Stomach (tissue), 9 donors: ENCODE measurements around the gene AGAP1. TPM values are rescaled to one million over a fixed set of nuclear protein-coding genes. Genes with fewer than 3 reads are reported as not detected.

Experiments
- DNase-seq, 2 donors: peaks; one replicate each; pipeline versions ENCODE4 v3.0.0 to v3.0.0-alpha.2; 2013 to 2019
- H3K27ac ChIP-seq, 5 donors: fragments of 200-600 bp in 4 of 5; sonication (generic) in 4 of 5; one replicate each; pipeline ENCODE4 v1.5.1; 2013 to 2019; ENCODE audit warnings: mild to moderate bottlenecking in 1 of 5, moderate library complexity in 1 of 5
- H3K27me3 ChIP-seq, 3 donors: fragments of 200-600 bp; sonication (generic); one replicate each; pipeline ENCODE4 v1.5.1; 2017 to 2019; ENCODE audit warnings: mixed run types in 1 of 3
- H3K36me3 ChIP-seq, 4 donors: fragments of 200-600 bp; sonication (generic); 1 replicate in 3 of 4; 2 replicates in 1 of 4; pipeline ENCODE4 v1.5.1; 2016 to 2019
- H3K4me1 ChIP-seq, 4 donors: fragments of 200-600 bp; sonication (generic); one replicate each; pipeline ENCODE4 v1.5.1; 2016 to 2019
- H3K4me3 ChIP-seq, 4 donors: fragments of 200-600 bp; sonication (generic) in 3 of 4; one replicate each; pipeline ENCODE4 v1.5.1; 2016 to 2019; ENCODE audit warnings: mild to moderate bottlenecking in 1 of 4
- H3K9me3 ChIP-seq, 4 donors: fragments of 200-600 bp; sonication (generic); one replicate each; pipeline ENCODE4 v1.5.1; 2016 to 2019
- EP300 ChIP-seq: sonication (generic); formaldehyde crosslinking; IDR thresholded peaks from one replicate; pipeline ENCODE4 v1.6.1; 2017; ENCODE audit warnings: antibody characterized with exemption
- POLR2A ChIP-seq, 4 donors: fragments of 450-650 bp; IDR thresholded peaks; one replicate each; pipeline ENCODE4 v1.6.1; 2016; ENCODE audit warnings: antibody characterized with exemption in 4 of 4, control low read depth in 2 of 4, mild to moderate bottlenecking in 1 of 4, moderate library complexity in 1 of 4
- POLR2AphosphoS5 ChIP-seq, 3 donors: sonication (generic); formaldehyde crosslinking; IDR thresholded peaks; one replicate each; pipeline ENCODE4 v1.6.1; 2016; ENCODE audit warnings: antibody characterized with exemption in 3 of 3
- WGBS, 5 donors: extraction: QIAGEN DNeasy Blood & Tissue Kit in 3 of 5; methylation state at CpG; one replicate each; pipeline versions ENCODE4 v1.1.5 to v1.1.7; 2013 to 2018; 5-methylcytosine and 5-hydroxymethylcytosine counted together
- intact Hi-C: fragments of 100-400 bp; cut with DNase I; formaldehyde crosslinking; loops from one replicate; pipeline ENCODE4 v1.15.1; 2023; ENCODE audit warnings: low total_unique reads
- polyA plus RNA-seq, 3 donors: library from polyadenylated mRNA; stranded (reverse); fragments of 200-250 nt; gene quantifications; one replicate each; pipeline ENCODE4 v1.2.3, GENCODE V29; 2013
- total RNA-seq, 5 donors: library from RNA; depleted of rRNA; stranded (reverse); fragments of >200 nt; gene quantifications; one replicate each; pipeline versions ENCODE4 v1.1.0 to v1.2.3, GENCODE V29; 2014 to 2016
- TF ChIP-seq, protein P1 (sequence below), 7 experiments: fragments of 450-650 bp in 4 of 7; fragments of 200-600 bp in 3 of 7; sonication (generic) in 3 of 7; IDR thresholded peaks; one replicate each; pipeline ENCODE4 v1.5.1; 2016 to 2019; ENCODE audit warnings: antibody characterized with exemption in 7 of 7, control low read depth in 2 of 7, mild to moderate bottlenecking in 1 of 7
- donor health status: healthy with polysubstance abuse.
- donor health status: Bipolar disorder and iron deficiency.
- donor health status: healthy.

AGAP1 gene
- total and polyA plus RNA-seq, 8 donors = 4.2 to 139 (median 35.0) TPM

DNA sequence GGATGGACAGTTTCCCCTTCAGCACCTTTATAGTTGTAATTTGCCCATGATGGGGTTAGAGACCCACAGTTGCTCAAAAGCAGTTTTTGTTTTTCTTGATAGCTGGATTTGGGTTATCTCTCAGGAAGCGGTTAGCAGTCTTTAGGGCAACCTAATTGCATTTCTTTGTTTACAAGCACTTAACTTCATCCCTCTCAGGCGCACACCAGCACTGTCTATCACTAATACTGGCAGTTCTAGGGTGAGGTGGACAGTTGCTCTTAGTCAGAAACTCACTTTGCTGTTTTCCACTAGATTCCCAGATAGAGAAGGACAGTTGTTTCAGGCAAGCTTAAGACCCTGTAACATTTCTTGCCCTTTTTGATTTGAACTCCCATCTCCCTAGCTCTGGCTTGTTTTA lies 146.0 kb downstream of the AGAP1 start:
- WGBS, 5 donors = 52 to 71% (median 65%) methylated on average over 2 of the region's 2 CpGs
- peaks cover 17 to 45% (median 30%) of the 10 kb centered on the region in 4 donors for H3K4me1 ChIP-seq

DNA sequence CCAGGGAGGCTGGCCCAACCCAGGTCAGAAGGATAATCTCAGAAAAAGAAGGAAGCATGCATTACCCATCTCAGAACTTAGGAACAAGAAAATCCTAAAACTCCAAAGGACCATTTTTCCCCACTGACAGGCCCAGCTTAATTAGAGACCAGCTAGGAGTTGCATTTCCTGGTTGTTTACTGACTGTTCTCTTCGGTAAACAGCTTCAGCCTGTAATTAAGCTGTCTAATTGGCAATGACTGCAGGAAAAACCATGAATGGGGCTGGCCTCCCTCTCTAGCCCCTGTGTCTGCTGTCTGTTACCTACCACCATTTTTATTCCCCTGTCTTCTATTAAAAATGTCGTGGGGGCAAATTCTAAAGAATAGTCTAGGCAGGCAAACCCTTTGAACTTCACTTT lies 146.5 kb downstream of the AGAP1 start:
- intact Hi-C loops = no loop called here
- no peak for DNase-seq
- Histone ChIP-seq H3K27me3 (no peaks in the 10 kb centered on the region), H3K4me1 (peaks cover 17 to 45% (median 30%) of the 10 kb centered on the region in 4 donors), H3K27ac (peak overlapping the region in 4 of 5 donors; percentile 72 to 86 (median 76)), H3K9me3 (no peaks in the 10 kb centered on the region), H3K4me3 (no peak overlapping the region), H3K36me3 (no peaks in the 10 kb centered on the region)
- WGBS, 5 donors = 47 to 56% (median 55%) methylated on average over 2 of the region's 2 CpGs
- TF ChIP-seq POLR2AphosphoS5 (IDR thresholded peaks at IDR 0.05) (no peak), EP300 (no peak), POLR2A (IDR thresholded peaks at IDR 0.05) (no peak)
- TF ChIP-seq, protein P1, sequence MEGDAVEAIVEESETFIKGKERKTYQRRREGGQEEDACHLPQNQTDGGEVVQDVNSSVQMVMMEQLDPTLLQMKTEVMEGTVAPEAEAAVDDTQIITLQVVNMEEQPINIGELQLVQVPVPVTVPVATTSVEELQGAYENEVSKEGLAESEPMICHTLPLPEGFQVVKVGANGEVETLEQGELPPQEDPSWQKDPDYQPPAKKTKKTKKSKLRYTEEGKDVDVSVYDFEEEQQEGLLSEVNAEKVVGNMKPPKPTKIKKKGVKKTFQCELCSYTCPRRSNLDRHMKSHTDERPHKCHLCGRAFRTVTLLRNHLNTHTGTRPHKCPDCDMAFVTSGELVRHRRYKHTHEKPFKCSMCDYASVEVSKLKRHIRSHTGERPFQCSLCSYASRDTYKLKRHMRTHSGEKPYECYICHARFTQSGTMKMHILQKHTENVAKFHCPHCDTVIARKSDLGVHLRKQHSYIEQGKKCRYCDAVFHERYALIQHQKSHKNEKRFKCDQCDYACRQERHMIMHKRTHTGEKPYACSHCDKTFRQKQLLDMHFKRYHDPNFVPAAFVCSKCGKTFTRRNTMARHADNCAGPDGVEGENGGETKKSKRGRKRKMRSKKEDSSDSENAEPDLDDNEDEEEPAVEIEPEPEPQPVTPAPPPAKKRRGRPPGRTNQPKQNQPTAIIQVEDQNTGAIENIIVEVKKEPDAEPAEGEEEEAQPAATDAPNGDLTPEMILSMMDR (IDR thresholded peaks at IDR 0.05) = no peak

More for the DNA sequence above, 146.0 kb downstream of the AGAP1 start:
- H3K36me3 ChIP-seq = no peaks in the 10 kb centered on the region
- H3K4me3 ChIP-seq = no peak overlapping the region
- TF ChIP-seq EP300 = no peak
- TF ChIP-seq POLR2A (IDR thresholded peaks at IDR 0.05) = no peak
- TF ChIP-seq POLR2AphosphoS5 (IDR thresholded peaks at IDR 0.05) = no peak
- TF ChIP-seq, protein P1 (IDR thresholded peaks at IDR 0.05) = no peak
- no peaks in the 10 kb centered on the region for H3K27me3 ChIP-seq
- DNase-seq = no peak
- H3K9me3 ChIP-seq = no peaks in the 10 kb centered on the region
- peak overlapping the region in 4 of 5 donors; percentile 72 to 86 (median 76) for H3K27ac ChIP-seq
- intact Hi-C loops = no loop called here

DNA sequence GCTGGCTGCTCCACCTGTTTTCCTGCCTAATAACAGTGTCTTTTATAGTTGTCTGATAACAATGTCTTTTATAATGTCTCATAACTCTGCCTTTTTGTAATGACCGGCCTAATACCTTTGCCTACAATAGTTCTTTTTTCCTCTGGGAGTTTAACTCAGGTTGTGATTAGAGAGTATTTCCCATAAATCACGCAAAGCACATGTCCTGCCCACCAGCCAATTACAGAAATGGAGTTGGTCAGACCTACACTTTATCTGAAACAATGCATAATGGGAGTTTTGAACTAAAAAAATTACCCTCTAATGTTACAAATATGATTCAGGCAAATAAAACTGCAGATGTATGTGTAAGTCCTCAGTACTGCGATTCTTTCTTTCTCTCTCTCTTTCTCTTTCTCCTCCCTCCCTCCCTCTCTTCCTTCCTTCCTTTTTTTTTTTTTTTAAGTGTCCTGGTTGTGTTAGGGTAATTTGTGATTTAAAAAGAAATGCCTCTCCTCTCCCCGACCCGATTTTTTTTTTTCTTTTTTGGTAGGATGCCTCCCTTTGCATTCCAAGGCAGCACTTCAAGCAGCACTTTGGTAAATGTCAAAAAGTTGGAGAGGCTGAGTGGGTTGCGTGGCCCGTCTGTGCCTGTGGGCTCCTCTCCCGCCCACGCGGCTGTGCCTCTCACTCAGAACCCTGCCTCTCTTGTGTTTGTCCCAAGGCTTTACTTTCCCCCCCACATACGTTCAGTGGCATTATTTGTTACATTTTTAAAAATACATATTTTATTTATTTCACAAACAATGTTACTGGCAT lies 147.3 kb downstream of the AGAP1 start:
- peaks cover 17 to 45% (median 30%) of the 10 kb centered on the region in 4 donors for H3K4me1 ChIP-seq
- H3K4me3 ChIP-seq = no peak overlapping the region
- no peaks in the 10 kb centered on the region for H3K36me3 ChIP-seq
- TF ChIP-seq EP300 (no peak), POLR2AphosphoS5 (IDR thresholded peaks at IDR 0.05) (no peak), POLR2A (IDR thresholded peaks at IDR 0.05) (no peak)
- TF ChIP-seq, protein P1 (IDR thresholded peaks at IDR 0.05) = no peak
- intact Hi-C loops = no loop called here
- DNase-seq = no peak
- no peaks in the 10 kb centered on the region for H3K9me3 ChIP-seq
- H3K27ac ChIP-seq = peak overlapping the region in 4 of 5 donors; percentile 72 to 86 (median 76)
- WGBS, 5 donors = 43 to 67% (median 62%) methylated on average over 11 of the region's 11 CpGs
- H3K27me3 ChIP-seq = no peaks in the 10 kb centered on the region

DNA sequence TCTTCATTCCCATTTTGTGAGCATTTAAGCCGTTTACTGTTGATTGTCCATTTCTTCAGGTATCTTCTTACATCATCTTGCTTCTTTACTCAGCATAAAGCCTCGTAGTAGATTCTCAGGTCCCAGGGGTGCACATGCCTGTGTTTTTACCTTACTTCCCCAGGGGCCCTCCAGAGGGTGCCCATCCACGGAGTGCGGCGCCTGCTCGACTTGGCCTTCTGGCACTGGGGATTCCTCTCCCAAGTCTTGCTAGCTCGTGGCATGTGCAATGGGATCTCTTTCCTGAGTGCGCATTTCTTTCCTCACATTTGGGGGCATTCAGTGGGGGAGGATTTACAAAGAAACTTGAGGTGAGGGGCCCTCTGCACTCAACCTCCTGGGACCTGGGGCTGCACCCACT lies 148.1 kb downstream of the AGAP1 start:
- H3K4me1 ChIP-seq = peaks cover 17 to 45% (median 30%) of the 10 kb centered on the region in 4 donors

More for the DNA sequence above, 148.1 kb downstream of the AGAP1 start:
- 78 to 88% (median 81%) methylated on average over 8 of the region's 8 CpGs for WGBS, 5 donors
- no peaks in the 10 kb centered on the region for H3K36me3 ChIP-seq
- peak overlapping the region in 3 of 5 donors; percentile 73 to 86 (median 78) for H3K27ac ChIP-seq
- H3K4me3 ChIP-seq = no peak overlapping the region
- H3K9me3 ChIP-seq = no peaks in the 10 kb centered on the region
- H3K27me3 ChIP-seq = no peaks in the 10 kb centered on the region
- no peak for DNase-seq
- TF ChIP-seq POLR2A (IDR thresholded peaks at IDR 0.05) (no peak), EP300 (no peak), POLR2AphosphoS5 (IDR thresholded peaks at IDR 0.05) (no peak)
- TF ChIP-seq, protein P1 (IDR thresholded peaks at IDR 0.05) = no peak
- intact Hi-C loops = no loop called here
